Stimulated activated CD8-positive, alpha-beta memory T cell treated with anti-CD3 and anti-CD28 coated beads, Interleukin-7, amount 100 ng/mL, for 4 hours (primary cell): Measurements from ENCODE around the gene HPS6.
A peak's percentile ranks its signal among the peaks of the same experiment; 100 is the strongest.

Experiments used
- DNase-seq, 2 donors: peaks; one replicate each; pipeline ENCODE4 v3.0.0-alpha.2; 2020; ENCODE audit warnings: low read depth in 2 of 2

The HPS6 gene

GRCh38 chr10:102068216-102068615, 3.1 kb downstream of the HPS6 start:
- no peak for DNase-seq

DNA sequence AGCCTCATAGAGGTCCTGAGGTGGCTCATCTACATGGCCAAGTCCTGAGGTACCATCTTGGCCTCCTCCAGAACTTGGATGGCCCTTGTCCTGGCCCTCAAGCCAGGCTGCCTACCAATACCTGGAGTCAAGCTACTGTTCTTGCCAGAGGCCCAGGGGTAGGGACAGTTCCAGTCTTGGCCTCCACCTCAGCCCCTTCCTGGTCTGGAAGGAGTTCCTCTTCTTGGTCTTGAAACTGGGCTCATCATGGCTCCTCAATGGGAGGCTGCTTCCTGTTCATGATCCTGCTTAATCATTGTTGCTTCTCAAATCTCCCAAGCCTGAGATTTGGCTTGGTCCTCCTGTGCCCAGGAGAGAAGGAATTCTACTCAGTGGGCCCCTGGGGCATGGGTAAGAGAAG, 3.9 kb downstream of the HPS6 start:
- no peak for DNase-seq

GRCh38 chr10:102072673-102073527, 7.8 kb downstream of the HPS6 start:
- DNase-seq, result peak; percentile 59 to 76

DNA sequence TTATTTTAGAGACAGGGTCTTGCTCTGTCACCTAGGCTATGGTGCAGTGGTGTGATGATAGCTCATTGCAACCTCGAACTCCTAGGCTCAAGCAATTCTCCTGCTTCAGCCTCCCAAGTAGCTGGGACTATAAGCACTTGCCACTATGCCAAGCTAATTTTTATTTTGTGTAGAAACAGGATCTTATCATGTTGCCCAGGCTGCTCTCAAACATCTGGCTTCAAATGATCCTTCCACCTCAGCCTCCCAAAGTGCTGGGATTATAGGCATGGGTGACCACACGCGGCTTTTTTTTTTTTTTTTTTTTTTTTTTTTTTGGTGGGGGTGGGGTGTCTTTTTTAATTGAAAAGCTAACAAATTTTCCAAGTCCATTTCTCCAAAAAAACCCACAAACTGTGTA, 18.4 kb downstream of the HPS6 start:
- DNase-seq, result no peak

GRCh38 chr10:102085336-102085735, 20.2 kb downstream of the HPS6 start:
- no peak for DNase-seq

DNA sequence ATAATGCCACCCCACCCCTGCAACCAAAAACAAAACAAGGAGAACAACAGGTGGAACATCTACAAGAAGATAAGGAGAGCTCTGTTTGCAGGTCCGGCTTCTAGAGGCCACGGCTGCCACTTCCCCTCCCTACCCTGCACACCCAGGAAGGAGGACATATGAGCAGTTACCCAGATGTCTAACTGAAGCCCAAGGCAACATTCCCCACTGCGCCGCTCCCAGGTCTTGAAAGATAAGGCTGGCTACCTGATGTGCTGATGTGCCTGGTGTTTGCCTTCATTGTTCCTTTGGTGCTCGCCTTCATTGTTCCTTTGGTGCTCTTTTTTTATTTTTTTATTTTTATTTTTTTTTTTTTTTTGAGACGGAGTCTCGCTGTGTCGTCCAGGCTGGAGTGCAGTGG, 21.0 kb downstream of the HPS6 start:
- DNase-seq, result no peak

- no peak for DNase-seq
Observed at GRCh38 chr10:102090772-102091171, 25.6 kb downstream of the HPS6 start.

DNA sequence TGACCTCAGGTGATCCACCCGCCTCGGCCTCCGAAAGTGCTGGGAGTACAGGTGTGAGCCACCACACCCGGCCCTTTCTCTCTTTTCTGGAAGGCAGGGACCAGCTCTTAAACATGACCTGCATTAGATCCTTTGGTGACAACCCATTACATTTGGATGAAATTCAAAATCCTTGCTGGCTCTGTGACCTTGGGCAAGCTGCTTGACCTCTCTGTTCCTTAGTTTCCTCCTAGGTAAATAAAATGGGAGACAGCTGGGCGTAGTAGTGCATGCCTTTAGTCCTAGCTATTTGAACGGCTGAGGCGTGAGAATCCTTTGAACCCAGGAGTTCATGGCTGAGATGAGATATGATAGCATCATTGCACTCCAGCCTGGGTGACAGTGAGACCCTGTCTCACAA, 31.3 kb downstream of the HPS6 start:
- DNase-seq, result no peak

GRCh38 chr10:102101152-102101551, 36.0 kb downstream of the HPS6 start:
- DNase-seq, result no peak

DNA sequence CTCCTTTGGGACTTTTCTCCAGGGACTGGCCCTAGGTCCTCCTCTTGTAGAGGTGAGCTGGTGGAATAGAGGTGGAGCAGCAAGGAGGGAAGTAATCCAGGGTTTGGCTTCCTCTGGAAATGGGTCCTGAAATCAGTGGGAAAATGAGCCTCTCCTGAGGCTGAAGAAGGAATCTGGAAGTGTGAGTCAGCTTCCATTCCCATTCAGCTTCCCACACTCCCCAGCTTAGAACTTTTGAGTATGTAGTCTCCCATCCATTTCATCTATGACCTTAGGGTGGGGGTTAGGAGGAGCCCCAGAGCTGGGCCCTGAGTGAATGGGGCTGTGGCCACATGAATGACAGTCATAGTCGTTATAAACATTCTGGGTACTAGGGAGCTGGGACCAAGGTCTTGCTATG, 37.3 kb downstream of the HPS6 start:
- no peak for DNase-seq

DNA sequence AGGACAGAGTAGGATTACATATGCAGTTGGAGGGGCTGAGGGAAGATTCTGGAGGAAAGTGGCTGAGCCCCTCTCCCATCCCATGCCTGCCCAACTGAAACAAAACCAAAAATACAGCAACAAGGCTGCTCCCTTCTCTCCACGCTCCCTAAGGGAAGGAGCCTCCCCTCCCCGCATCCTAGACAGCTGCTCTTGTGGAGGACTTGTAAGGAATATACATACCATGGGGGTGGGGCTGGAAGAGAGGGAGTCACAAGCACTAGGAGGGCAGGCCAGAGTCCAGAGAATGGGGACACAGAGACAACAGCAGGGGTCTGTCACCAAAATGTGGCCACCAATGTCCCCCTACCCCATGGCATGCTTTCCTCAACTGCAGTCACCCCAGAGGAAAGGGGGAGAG, 41.8 kb downstream of the HPS6 start:
- no peak for DNase-seq

DNA sequence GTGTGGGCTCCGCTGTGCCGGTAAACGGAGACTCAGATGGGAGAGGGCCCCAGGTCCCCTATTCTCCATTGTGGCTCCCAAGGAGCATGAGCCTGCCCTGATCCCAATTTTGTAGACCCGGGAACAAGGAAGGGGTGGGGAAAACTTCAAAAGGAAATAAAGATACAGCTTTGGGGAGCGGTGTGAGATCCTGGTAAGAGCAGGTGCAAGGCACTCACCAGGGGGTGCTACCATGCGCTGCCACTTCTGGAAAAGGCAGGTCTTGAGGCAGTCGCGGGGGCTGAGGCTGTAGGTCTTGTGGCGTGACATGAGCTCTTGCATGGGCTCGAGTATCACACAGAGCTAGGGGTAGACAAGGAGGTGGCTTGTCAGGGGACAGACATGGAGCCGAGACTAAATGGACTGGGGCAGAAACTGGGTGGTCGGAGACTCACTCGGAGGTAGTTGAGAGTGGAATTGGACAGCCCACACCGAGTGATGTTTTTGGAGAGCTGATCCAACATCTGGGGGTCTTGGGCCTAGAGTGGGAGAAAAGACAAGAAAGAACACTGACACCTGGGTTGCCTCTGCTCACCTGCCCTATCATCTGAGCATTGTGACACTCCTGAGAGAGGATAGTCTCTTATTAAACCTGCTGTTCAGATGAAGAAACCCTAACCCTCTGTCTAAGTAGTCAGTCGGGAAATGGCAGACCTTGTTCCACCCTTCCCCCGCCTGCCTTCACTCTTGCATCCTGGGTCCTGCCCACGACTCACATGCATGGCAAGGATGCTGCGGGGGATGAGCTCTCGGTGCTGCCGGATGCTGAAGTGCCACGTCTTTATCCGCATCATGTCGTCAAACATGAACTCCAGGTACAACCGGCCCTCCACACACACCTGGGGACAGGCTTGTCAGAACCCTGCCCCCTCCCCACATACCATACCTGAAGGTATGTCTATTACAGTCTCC, 44.3 kb downstream of the HPS6 start:
- no peak for DNase-seq

DNA sequence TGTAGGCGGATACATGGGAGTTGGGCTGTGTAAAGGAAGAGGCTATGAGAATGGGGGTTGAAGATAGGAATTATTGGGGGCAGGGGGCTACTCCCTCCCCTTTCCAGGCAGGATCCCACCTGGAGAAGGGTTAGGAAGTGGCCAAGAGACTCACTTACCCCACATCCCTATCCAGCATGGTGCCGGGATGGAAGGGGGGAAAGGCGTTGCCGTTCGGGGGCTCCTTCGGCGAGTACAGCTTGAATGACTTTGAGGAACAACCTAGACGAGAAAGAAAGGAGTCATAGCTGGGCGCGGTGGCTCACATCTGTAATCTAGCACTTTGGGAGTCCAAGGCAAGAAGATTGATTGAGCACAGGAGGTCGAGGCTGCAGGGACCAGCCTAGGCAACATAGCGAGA, 46.1 kb downstream of the HPS6 start:
- DNase-seq, result no peak

GRCh38 chr10:102112210-102112817, 47.2 kb downstream of the HPS6 start:
- DNase-seq, result no peak

DNA sequence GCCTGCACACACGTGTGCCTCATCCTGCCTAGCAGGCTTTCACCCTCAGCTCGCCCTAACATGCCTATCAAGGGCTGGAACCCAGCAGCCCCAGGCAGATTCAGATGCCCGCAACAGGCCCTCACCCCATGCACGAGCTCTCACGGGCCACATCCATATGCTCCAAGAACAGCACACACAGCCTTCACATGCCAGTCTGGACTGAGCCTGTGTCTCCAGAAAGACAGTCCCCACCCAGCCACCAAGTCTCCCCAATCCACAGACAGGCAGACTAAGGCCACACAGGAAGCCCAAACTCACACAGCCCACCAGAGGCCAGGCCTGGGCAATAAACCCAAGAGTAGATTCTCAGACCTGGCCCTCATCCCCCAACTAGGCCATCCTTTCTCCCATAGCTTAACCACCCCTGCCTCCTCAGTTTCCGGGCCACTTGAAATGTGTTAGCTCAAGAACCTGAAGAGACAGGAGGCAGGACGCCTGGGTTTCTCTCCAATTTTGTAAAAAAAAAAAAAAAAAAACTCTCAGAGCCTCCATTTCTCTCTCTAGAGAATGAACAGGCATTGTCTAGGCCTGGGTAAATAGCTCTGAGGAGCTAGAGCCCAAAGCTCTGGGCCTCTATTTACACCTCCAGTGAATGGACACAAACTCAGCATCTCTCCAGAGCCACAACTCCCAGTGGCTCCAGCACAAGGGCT, 48.3 kb downstream of the HPS6 start:
- no peak for DNase-seq

DNA sequence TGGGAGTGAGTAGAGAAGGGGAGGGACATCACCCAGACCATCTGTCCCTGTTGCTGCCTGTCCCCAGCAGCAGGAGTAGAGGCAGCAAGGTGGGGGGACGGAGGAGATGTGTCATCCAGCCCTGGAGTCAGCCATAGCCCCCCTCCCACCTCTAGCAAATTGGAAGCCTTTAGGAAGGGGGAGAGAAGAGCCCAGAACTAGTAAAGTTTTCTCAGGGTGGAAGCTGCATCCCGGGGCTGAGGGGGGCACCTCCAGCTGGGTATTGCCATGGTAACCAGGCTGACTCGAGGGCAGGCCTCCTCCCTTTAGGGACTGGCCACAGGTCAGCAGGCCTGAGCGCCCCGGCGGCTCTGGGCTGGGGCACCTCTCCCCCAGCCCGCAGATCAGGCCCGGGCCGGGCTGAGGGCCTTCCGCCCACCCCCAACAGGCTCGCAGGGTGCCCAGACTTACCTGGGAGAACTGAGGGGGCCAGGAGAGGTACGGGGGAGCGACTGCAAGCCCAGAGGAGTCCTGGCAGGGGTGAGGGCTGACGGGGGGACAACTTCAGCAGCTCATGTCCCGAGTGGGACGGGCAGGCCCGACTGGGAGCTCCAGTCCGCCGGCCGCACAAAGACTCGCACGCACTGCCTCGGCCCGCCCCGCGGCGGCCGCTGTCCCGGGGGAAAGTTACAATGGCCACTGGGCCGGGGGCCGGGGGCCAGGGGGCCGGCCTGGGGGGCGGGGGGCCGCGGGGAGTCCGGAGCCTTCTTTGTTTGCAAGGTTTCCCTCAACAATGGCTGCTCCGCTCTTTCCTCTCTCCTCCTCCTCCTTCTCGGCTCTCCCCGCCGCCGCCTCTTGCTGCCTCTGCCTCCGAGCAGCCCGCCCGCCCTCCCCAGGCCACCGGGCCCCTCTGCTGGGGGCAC, 49.1 kb downstream of the HPS6 start:
- DNase-seq, result no peak

DNA sequence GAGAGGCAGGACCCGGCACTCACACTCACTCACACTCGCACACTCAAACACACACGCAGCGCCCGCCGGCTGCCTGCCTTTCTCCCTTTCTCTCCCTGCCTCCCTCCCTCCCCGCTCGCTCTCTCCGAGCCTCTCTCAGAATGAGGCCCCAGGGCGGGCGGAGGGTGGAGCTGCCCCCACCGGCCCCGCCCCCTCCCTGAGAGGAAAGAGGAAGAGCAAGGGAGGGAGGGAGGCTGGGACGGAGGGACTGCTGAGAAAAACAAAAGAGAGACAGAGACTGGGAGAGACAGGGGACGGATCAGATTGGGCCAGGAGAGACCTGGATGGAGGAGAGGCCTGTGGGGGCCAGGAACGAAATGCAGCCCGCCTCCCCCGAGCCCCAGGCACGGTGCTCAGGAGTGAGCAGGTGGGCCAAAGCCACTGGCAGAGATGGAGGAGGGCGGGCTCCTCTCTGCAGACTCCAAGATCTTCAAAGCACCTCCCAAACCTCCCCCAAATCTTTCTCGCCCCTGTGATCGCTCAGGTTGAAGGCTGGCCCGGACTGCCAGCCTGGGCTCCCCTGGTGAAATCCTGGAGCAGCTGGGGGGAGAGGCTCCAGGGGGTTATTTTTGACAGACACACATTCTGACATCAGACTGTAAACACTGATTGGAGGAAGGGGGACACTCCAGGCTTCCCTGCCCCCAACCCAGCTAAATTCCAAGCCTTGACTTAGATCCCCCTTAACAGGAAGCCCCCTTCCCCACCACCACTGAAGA, 49.9 kb downstream of the HPS6 start:
- peak; percentile 68 to 79 for DNase-seq

GRCh38 chr10:102115775-102116174, 50.6 kb downstream of the HPS6 start:
- no peak for DNase-seq

DNA sequence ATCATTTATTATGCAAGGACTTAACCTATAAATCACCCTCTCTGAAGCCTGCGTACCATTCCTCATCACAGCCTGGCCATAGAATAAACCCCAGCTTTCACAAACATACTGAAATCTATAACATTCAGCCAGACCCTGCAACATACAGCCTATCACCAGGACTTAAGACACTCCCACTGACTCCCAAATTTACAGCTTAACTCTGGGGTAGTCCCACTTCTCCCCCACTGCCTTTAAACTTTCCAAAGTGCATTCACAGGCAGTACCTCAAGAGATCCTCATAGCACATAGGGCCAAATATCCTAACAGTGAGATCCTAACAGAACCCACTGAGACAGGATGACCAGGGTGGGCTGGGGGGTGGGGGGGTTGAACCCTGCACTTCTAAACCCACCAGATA, 51.5 kb downstream of the HPS6 start:
- DNase-seq, result no peak
